NCI-H446 treated with DMSO at 0.1 percent for 48 hours (cell line): ENCODE results near the gene MST1.

Experiments used
- DNase-seq: peaks from one replicate; lab custom pipeline; 2025; lab: John Stamatoyannopoulos, UW

The MST1 gene

GRCh38 chr3:49656541-49657112, 32.6 kb downstream of the MST1 start:
- no peak for DNase-seq

GRCh38 chr3:49655731-49656285, 33.5 kb downstream of the MST1 start:
- no peak for DNase-seq

GRCh38 chr3:49654955-49655556, 34.2 kb downstream of the MST1 start:
- DNase-seq: no peak

GRCh38 chr3:49654176-49654825, 35.0 kb downstream of the MST1 start:
- DNase-seq: no peak

- DNase-seq: no peak
Measured at GRCh38 chr3:49653621-49654020, 35.7 kb downstream of the MST1 start.

- DNase-seq: no peak
Measured at GRCh38 chr3:49652903-49653415, 36.3 kb downstream of the MST1 start.

GRCh38 chr3:49652218-49652902, 36.9 kb downstream of the MST1 start:
- no peak for DNase-seq

- DNase-seq: no peak
Measured at GRCh38 chr3:49650637-49651036, 38.6 kb downstream of the MST1 start.

GRCh38 chr3:49650177-49650576, 39.1 kb downstream of the MST1 start:
- no peak for DNase-seq

GRCh38 chr3:49649576-49649975, 39.7 kb downstream of the MST1 start:
- DNase-seq: no peak

GRCh38 chr3:49648354-49649019, 40.8 kb downstream of the MST1 start:
- DNase-seq: no peak

- DNase-seq: no peak
Measured at GRCh38 chr3:49647741-49648140, 41.5 kb downstream of the MST1 start.

- DNase-seq: no peak
Measured at GRCh38 chr3:49646236-49646635, 43.0 kb downstream of the MST1 start.

GRCh38 chr3:49644684-49645083, 44.6 kb downstream of the MST1 start:
- no peak for DNase-seq

- DNase-seq: no peak
Measured at GRCh38 chr3:49642708-49643145, 46.5 kb downstream of the MST1 start.

- no peak for DNase-seq
Measured at GRCh38 chr3:49641921-49642707, 47.2 kb downstream of the MST1 start.

GRCh38 chr3:49641292-49641691, 48.0 kb downstream of the MST1 start:
- no peak for DNase-seq

GRCh38 chr3:49639551-49639950, 49.7 kb downstream of the MST1 start:
- DNase-seq: no peak

GRCh38 chr3:49638445-49638844, 50.8 kb downstream of the MST1 start:
- DNase-seq: no peak

GRCh38 chr3:49636883-49637609, 52.2 kb downstream of the MST1 start:
- no peak for DNase-seq
